Left ventricle myocardium inferior (tissue), 1 donor: ENCODE data around the gene TJP3. TPM values are rescaled to one million over a fixed set of nuclear protein-coding genes. Genes with fewer than 3 reads are reported as not detected.
A peak's percentile ranks its signal among the peaks of the same experiment; 100 is the strongest.
"Not testable (repeated sequence)": the region's sequence is repeated elsewhere in the genome, so short reads cannot be mapped to it uniquely, and the experiment has no call there.

ENCODE experiments used
- DNase-seq: peaks from one replicate; pipeline ENCODE4 v3.0.0-alpha.2; 2020
- H3K27ac ChIP-seq: fragments of 200-600 bp; replicated peaks from 2 replicates; pipeline ENCODE4 v1.8.0; 2021
- H3K27me3 ChIP-seq: fragments of 200-600 bp; 2 replicates; pipeline ENCODE4 v1.8.0; 2021; ENCODE audit warnings: low read depth
- H3K36me3 ChIP-seq: fragments of 200-600 bp; 2 replicates; pipeline ENCODE4 v1.8.0; 2021
- H3K4me1 ChIP-seq: fragments of 200-600 bp; 2 replicates; pipeline ENCODE4 v1.8.0; 2021
- H3K4me3 ChIP-seq: fragments of 200-600 bp; 2 replicates; pipeline ENCODE4 v1.8.0; 2021; ENCODE audit warnings: mild to moderate bottlenecking, moderate library complexity
- H3K9me3 ChIP-seq: fragments of 200-600 bp; replicated peaks from 2 replicates; pipeline ENCODE4 v1.8.0; 2021
- CTCF ChIP-seq: fragments of 200-600 bp; IDR thresholded peaks from 2 replicates; pipeline ENCODE4 v1.8.0; 2021; ENCODE audit warnings: antibody characterized with exemption, mild to moderate bottlenecking, borderline replicate concordance
- intact Hi-C: fragments of 100-400 bp; cut with micrococcal nuclease; formaldehyde crosslinking; loops from one replicate; pipeline ENCODE4 v1.11.0; 2022
- total RNA-seq: library from RNA; stranded (reverse); fragmentation: NEBNext Ultra II Directional; extraction: Animal tissue kit (Norgen Biotek cat#: 25700); gene quantifications from one replicate; pipeline ENCODE4 v1.2.1, GENCODE V29; 2021
- donor health status: DM: no; HTN: yes; CAD: no; lungs with severe emphysema.

Gene TJP3
- total RNA-seq, 1 donor from 2014 or later, result not detected

GRCh38 chr19:3661284-3662238 is 46.6 kb upstream of the TJP3 start:
- Histone ChIP-seq H3K4me1 (peaks cover 22% of the 10 kb centered on the region), H3K27ac (peak overlapping the region; percentile 9), H3K9me3 (no peaks in the 10 kb centered on the region), H3K36me3 (peaks cover 85% of the 10 kb centered on the region), H3K4me3 (no peak overlapping the region), H3K27me3 (no peaks in the 10 kb centered on the region)
- intact Hi-C loops, result no loop called here
- TF ChIP-seq CTCF, result no peak
- no peak for DNase-seq

- peaks cover 43% of the 10 kb centered on the region for H3K4me1 ChIP-seq
- H3K27ac ChIP-seq, result no peak overlapping the region
- DNase-seq, result no peak
- no peak for TF ChIP-seq CTCF
- H3K36me3 ChIP-seq, result peaks cover 68% of the 10 kb centered on the region
- no peaks in the 10 kb centered on the region for H3K27me3 ChIP-seq
- no peaks in the 10 kb centered on the region for H3K9me3 ChIP-seq
- H3K4me3 ChIP-seq, result no peak overlapping the region
- intact Hi-C loops, result no loop called here
These were observed 44.3 kb upstream of the TJP3 start for GRCh38 chr19:3663838-3664237.

GRCh38 chr19:3664879-3665642 is 43.1 kb upstream of the TJP3 start:
- no peaks in the 10 kb centered on the region for H3K9me3 ChIP-seq
- no peak overlapping the region for H3K4me3 ChIP-seq
- TF ChIP-seq CTCF, result no peak
- peaks cover 58% of the 10 kb centered on the region for H3K36me3 ChIP-seq
- no peak overlapping the region for H3K27ac ChIP-seq
- DNase-seq, result no peak
- H3K27me3 ChIP-seq, result no peaks in the 10 kb centered on the region
- peaks cover 55% of the 10 kb centered on the region for H3K4me1 ChIP-seq
- intact Hi-C loops, result loop anchor here (5.0 kb wide), 1 partner anchor 37 kb away; the partner anchor contains the start of gene PIP5K1C

- intact Hi-C loops, result loop anchor here (5.0 kb wide), 1 partner anchor 36 kb away; the partner anchor contains the start of gene PIP5K1C
- peak; percentile 72 for DNase-seq
- H3K27me3 ChIP-seq, result no peaks in the 10 kb centered on the region
- H3K9me3 ChIP-seq, result no peaks in the 10 kb centered on the region
- H3K4me1 ChIP-seq, result peaks cover 60% of the 10 kb centered on the region
- H3K36me3 ChIP-seq, result peaks cover 51% of the 10 kb centered on the region
- H3K27ac ChIP-seq, result no peak overlapping the region
- peak; percentile 98 for TF ChIP-seq CTCF
- H3K4me3 ChIP-seq, result no peak overlapping the region
These were observed 42.3 kb upstream of the TJP3 start for GRCh38 chr19:3665681-3666544.

GRCh38 chr19:3666545-3666856 is 41.7 kb upstream of the TJP3 start:
- not testable (repeated sequence) for H3K27ac ChIP-seq, H3K9me3 ChIP-seq, DNase-seq, H3K27me3 ChIP-seq, H3K4me3 ChIP-seq
- H3K4me1 ChIP-seq, result peaks cover 62% of the 10 kb centered on the region
- peaks cover 45% of the 10 kb centered on the region for H3K36me3 ChIP-seq
- intact Hi-C loops, result loop anchor here (5.0 kb wide), 1 partner anchor 36 kb away; the partner anchor contains the start of gene PIP5K1C
